ENCODE measurements around the gene PFKFB1.

DNA sequence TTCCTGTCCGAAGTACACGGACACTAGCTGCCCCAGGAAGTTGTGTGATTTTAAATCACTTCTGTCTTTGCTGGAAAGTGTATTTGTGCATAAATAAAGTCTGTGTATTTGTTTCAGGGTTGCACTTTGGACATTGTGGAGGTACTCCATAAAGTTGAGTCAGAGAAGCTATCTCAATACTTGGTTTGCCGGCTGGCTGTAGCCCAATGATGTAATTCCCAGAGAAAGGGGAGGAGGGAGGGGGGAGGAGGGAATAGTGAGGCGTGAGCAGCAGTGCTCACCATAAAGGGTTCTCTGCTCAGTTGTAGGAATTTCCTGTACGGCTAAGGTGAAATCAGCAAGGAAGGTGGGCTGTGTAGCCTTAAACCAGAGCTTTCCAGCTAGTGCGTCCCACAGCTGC lies 13.7 kb upstream of the PFKFB1 start:
- TF ChIP-seq, protein P1, sequence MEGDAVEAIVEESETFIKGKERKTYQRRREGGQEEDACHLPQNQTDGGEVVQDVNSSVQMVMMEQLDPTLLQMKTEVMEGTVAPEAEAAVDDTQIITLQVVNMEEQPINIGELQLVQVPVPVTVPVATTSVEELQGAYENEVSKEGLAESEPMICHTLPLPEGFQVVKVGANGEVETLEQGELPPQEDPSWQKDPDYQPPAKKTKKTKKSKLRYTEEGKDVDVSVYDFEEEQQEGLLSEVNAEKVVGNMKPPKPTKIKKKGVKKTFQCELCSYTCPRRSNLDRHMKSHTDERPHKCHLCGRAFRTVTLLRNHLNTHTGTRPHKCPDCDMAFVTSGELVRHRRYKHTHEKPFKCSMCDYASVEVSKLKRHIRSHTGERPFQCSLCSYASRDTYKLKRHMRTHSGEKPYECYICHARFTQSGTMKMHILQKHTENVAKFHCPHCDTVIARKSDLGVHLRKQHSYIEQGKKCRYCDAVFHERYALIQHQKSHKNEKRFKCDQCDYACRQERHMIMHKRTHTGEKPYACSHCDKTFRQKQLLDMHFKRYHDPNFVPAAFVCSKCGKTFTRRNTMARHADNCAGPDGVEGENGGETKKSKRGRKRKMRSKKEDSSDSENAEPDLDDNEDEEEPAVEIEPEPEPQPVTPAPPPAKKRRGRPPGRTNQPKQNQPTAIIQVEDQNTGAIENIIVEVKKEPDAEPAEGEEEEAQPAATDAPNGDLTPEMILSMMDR (IDR thresholded peaks at IDR 0.05): no peak
- TF ChIP-seq EZH2phosphoT487 (IDR thresholded peaks at IDR 0.05) (no peak), EZH2 (IDR thresholded peaks at IDR 0.05) (no peak)
